GM18505 (cell line): Measurements from ENCODE around the gene SLFN12L.
A peak's percentile ranks its signal among the peaks of the same experiment; 100 is the strongest.
"Not testable (repeated sequence)": the region's sequence is repeated elsewhere in the genome, so short reads cannot be mapped to it uniquely, and the experiment has no call there.

Experiments used
- ATAC-seq: cut with Tn5 transposase; IDR thresholded peaks from one replicate; pipeline ENCODE4 v1.9.1; 2021; ENCODE audit not compliant: unreplicated experiment
- POLR2A ChIP-seq: IDR thresholded peaks from 4 replicates; pipeline ENCODE4 v1.6.1; 2011; ENCODE audit warnings: borderline replicate concordance; ENCODE audit not compliant: insufficient read depth, insufficient read length; ENCODE audit errors: extremely low read depth

SLFN12L gene

DNA sequence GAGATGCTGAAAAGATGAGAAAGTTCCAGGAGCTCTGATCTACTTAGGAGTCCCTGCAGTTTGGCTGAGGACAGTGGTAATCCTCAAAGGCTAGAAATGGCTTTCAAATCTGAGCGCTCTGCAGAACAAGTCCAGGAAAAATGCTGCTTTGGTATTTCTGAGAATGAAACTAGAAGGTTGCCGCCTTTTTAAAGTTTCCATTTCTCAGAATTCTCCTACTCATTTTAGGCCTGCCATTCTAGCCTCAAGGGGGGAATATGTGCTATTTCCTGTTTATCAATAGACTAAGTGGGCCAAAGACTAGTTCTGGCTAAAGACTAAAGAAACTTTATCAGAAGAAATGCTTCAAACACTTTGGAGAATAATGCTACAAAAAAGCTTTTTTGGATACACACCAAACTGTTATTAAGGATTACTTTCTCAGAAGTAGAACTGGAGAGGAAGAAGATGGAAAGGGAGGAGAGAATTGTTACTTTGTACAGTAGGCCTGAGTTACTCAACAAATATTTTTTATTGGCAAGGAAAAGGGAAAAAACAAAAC lies at the start of gene SLFN12L:
TSS of gene SLFN12L (minus strand) at position 78 of the 541 bp plus-strand sequence. CDS start 15,314 bp downstream, outside the sequence.
- peak; percentile 55 for TF ChIP-seq POLR2A
- ATAC-seq: no peak

DNA sequence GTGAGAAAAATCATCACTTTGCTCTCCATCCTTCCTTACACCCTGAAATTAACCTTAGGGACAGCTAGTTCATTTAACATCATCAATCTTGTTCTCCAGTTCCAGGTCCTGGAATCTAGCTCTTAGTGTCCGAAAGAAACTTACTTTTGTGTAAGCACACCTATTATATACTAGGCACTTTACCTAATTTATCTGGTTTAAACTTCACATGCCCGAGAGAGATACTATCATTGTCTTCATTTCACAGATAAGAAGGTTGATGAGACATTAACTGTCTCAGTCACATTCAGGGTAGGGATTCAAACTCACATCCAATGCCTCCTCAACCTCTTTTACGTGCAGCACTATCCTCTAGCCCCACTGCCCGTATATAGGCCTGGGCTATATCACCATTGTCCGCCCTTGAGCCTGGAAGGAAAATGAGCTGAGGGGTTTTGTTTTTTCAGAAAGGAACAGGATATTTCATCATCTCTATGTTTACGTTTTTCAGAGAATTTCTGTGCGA lies 49.1 kb upstream of the SLFN12L start:
- TF ChIP-seq POLR2A: no peak
- ATAC-seq: no peak

DNA sequence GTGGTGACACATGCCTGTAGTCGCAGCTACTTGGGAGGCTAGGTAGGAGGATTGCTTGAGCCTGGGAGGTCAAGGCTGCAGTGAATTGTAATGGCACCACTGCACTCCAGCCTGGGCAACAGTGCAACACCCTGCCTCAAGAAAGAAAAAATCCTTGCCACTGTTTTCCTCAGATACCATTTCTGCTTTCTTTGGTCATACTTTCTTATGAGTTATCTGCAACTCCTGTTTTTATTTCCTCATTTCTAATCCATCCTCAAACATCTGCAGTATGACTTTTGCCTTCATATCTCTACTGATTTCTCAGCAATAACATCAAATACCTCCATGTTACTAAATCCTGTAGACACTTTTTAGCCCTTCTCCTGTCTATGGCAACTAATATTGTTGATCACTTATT lies 46.6 kb upstream of the SLFN12L start:
- ATAC-seq: no peak
- no peak for TF ChIP-seq POLR2A

DNA sequence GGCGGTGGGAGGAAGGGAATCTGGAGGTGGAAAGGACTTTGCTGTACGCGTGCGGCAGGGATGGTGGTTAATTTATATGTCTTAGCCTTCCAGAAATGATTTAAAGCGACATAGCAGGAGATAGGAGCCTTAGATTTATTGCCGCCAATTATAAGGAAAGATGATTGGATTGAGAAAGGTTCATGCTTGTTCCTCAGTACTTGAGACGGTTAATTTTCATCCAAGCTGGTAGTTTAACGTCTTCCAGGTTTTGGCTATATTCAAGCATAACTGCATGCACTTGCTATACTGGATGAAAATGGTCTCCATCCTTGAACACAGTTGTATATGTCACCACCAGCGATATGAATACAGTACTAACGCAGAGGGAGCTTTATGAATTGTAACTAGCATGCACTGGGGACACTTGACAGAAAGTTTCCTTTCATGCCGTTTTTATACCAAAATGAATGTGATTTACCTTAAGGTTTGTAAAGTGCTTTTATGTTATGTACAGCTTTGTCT lies 41.5 kb upstream of the SLFN12L start:
- TF ChIP-seq POLR2A: no peak

DNA sequence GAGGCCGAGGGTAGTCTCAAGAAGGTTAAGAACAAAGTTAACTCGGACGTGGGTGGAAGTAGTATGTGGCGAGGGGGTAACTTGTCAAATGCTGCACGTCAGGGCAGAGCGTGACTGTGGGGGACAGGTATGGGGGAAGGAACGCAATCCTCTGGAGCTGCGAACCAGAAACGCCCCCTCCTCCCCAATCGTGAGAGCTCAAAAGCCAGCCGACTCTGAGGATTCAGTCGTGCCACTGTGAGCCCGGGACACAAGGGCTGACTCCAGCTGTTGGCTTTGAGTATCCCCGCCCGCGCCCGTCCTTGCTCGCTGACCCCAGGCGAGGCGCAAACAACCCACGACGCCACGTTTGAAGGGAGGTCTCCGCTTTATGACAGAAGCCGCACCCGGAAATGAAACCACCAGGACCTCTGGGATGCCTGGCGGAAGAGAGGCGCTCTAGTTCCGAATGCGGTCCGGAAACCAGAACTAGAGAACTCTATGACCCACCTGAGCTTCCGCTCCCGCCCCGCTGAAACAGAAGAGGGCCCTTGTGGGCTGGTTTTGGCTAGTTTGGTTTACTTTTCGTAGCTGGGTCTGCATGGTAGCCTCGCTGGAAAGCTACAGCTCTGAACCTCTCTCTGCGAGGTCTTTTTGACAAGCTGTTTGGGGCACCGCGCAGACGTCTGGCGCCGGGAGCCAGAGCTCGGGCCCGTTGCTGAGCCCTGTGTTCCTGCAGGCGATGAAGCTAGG lies 40.9 kb upstream of the SLFN12L start, which contains the start of gene PEX12:
TSS of gene PEX12 (minus strand) at position 375 of the 732 bp plus-strand sequence. CDS start 550 bp downstream, outside the sequence.
- peak; percentile 92 for TF ChIP-seq POLR2A
- ATAC-seq: peak; percentile 82

More for the DNA sequence above, 41.5 kb upstream of the SLFN12L start:
- no peak for ATAC-seq

DNA sequence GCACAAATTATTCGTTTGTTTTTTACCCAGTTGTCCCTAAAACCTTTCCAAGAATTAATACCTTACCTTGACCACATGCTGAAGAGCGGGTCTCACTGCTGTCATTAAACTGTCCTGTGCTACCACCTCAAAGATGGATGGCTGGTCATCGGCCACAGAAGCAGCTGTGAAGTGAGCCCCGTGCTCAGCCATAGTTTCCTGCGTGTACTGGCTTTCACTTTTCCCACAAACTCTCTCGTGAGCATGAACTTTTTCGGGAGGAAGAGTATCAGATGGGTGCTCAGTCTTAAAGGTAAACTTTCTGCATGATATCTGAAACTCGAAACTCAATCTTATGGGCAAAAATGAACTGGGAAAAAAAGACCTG lies 40.3 kb upstream of the SLFN12L start:
- no peak for ATAC-seq
- no peak for TF ChIP-seq POLR2A

DNA sequence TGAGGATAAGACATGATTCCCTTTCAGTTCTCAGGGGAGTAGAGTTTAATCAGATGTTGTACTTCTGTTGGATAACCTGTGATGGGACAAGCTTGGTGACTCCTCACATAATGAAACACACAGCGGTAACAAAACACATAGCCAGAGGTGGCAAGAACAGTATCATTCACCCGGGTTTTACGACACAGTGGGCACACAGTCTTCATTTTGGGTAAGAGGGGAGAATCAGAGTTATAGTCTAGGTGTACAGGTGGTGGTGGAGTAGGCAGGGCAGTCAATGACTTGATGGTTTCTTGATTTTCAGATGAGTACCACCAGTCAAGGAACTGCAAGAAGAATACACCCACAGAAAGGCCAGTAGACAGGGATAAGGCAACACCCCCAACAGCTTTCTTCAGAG lies 38.3 kb upstream of the SLFN12L start:
- no peak for TF ChIP-seq POLR2A
- no peak for ATAC-seq

DNA sequence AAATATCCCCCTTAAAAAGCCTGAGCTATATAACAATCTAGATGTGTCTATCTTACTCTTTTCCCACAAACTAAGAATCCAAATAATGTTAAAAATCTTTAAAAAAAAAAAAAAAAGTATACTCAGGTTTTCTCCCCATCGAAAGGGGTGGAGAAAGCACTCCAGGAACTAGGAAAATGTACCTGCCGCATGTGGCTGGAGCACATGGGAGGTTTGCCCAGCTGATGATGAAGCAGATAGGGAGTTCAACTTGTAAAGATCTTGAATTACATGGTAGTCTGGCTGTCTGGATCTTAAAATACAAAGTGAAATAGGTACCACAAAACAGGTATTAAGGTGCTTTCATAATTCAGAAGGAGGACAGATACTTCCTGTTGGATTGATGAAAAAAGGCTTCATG lies 31.9 kb upstream of the SLFN12L start:
- TF ChIP-seq POLR2A: no peak
- no peak for ATAC-seq

DNA sequence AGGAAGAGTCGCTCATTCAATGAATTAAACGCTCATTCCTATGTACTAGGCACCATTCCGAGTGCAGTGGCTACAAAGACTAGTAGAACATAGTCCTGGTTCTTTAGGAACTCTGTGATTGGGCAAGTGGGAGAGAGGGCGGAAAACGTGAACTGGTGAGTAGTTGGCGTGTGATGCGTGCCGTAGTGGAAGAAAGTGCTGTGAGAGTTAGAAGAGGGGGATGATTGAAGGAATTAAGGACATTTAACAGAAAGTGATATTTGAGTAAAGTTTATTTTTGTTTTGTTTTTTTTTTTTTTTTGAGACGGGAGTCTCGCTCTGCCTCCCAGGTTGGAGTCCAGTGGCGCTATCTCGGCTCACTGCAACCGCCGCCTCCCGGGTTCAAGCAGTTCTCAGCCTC lies 31.1 kb upstream of the SLFN12L start:
- TF ChIP-seq POLR2A: no peak
- no peak for ATAC-seq

DNA sequence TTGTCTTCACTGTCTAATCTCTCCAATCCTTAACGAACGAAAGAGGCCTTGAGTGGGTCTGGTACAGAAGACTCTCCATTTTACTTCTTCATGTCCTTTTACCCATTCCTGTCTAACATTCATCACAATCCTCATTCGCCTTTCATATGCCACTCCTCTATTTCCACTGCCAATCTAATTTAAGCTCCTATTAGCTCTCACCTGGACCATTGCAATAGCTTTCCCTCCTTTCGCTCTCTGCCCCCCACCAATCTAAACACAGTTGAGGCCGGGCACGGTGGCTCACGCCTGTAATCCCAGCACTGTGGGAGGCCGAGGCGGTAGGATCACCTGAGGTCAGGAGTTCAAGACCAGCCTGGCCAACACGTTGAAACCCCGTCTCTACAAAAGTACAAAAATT lies 29.5 kb upstream of the SLFN12L start:
- no peak for TF ChIP-seq POLR2A
- no peak for ATAC-seq

DNA sequence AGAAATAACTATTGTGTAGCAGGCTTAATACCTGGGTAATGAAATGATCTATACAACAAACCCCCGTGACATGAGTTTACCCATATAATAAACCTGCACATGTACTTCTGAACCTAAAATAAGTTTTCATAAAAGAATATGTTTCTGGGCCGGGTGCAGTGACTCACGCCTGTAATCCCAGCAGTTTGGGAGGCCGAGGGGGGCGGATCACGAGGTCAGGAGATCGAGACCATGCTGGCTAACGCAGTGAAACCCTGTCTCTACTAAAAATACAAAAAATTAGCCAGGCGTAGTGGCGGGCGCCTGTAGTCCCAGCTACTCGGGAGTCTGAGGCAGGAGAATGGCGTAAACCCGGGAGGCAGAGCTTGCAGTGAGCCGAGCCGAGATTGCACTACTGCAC lies 25.7 kb upstream of the SLFN12L start:
- not testable (repeated sequence) for ATAC-seq

DNA sequence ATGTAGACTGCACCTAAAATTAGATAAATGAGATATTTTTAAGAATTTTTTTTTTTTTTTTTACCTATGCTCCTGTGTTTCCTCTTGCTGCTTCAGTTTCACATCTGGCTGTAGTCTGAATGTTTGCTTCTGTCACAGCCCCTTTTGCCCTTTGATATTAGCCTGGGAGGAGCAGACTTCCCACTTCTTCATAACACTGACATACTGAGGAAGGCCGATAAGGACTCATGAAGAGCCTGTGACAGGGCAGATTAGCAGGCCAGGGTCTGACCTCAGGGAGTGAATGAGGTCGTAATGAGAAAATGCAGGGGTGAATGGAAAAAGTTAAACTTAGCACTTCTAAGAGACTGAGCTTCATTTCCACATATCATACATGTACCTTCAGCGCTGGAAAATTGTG lies 23.2 kb upstream of the SLFN12L start, which contains the start of gene SLFN14:
TSS of gene SLFN14 (minus strand) at position 117 of the 400 bp plus-strand sequence. CDS start 2,757 bp downstream, outside the sequence.
- no peak for TF ChIP-seq POLR2A
- no peak for ATAC-seq

DNA sequence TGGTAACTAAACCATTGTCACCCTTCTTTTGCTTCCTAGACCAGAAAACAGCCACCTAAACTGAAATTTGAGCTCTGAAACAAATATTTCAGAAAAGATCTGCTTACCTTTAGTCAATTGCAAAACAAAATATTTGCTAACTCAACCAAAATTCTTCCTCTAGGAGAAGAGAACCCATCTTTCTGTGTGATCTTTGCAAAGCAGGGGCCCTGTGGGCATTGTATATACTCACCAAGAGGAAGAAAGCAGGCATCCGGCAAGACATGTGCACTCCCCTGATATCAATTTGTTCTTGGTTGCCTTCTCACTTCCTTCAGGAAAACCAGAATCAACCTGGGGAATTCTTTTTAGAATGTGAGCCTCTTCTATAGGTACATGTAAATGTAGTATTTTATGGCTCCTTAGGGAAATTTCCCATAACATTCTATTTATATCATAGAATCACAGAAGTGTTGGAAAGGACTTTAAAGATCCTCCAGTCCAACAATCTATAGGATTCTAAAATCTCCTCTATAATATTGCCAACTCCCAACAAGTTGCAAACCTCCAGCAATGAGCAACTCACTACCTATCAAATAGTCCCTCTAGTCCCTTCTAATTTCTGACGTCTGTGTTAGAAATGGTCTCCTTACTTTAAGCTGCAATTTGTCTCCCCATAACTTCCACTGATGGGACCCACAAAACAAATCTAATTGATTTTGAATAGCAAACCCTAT lies 22.2 kb upstream of the SLFN12L start:
- ATAC-seq: no peak
- TF ChIP-seq POLR2A: no peak
